Smooth muscle cell (in vitro differentiated cells): ENCODE measurements around the gene VAV2. TPM values are rescaled to one million over a fixed set of nuclear protein-coding genes. Genes with fewer than 3 reads are reported as not detected.

Experiments
- DNase-seq: peaks from one replicate; lab custom pipeline; 2025; ENCODE audit not compliant: unreplicated experiment; lab: John Stamatoyannopoulos, UW
- H2AFZ ChIP-seq: fragments of 200-600 bp; sonication (generic); 2 replicates; pipeline ENCODE4 v1.6.0; 2016; ENCODE audit warnings: antibody characterized with exemption, low read depth, mild to moderate bottlenecking
- H3F3A ChIP-seq: fragments of 200-600 bp; sonication (generic); 2 replicates; pipeline ENCODE4 v1.6.0; 2017; ENCODE audit warnings: antibody characterized with exemption, low read depth
- H3K27ac ChIP-seq: fragments of 200-600 bp; sonication (generic); 2 replicates; pipeline ENCODE4 v1.5.1; 2016; ENCODE audit warnings: low read depth, mild to moderate bottlenecking
- H3K27me3 ChIP-seq: fragments of 200-600 bp; sonication (generic); 2 replicates; pipeline ENCODE4 v1.6.1; 2016; ENCODE audit warnings: low read depth, mild to moderate bottlenecking
- H3K36me3 ChIP-seq: fragments of 200-600 bp; sonication (generic); 2 replicates; pipeline ENCODE4 v1.5.1; 2016; ENCODE audit warnings: low read depth
- H3K4me1 ChIP-seq: fragments of 200-600 bp; sonication (generic); 2 replicates; pipeline ENCODE4 v1.5.1; 2016; ENCODE audit warnings: low read depth
- H3K4me2 ChIP-seq: fragments of 200-600 bp; sonication (generic); 2 replicates; pipeline ENCODE4 v1.6.0; 2016; ENCODE audit warnings: mild to moderate bottlenecking
- H3K4me3 ChIP-seq: fragments of 200-600 bp; sonication (generic); 2 replicates; pipeline ENCODE4 v1.5.1; 2016; ENCODE audit warnings: mild to moderate bottlenecking
- H3K79me2 ChIP-seq: fragments of 200-600 bp; sonication (generic); 2 replicates; pipeline ENCODE4 v1.6.0; 2016; ENCODE audit warnings: low read depth, mild to moderate bottlenecking
- H3K9ac ChIP-seq: fragments of 200-600 bp; sonication (generic); 2 replicates; pipeline ENCODE4 v1.6.0; 2016; ENCODE audit warnings: low read depth
- H3K9me3 ChIP-seq: fragments of 200-600 bp; sonication (generic); replicated peaks from 2 replicates; pipeline ENCODE4 v1.5.1; 2016; ENCODE audit warnings: low read depth
- H4K20me1 ChIP-seq: fragments of 200-600 bp; sonication (generic); 2 replicates; pipeline ENCODE4 v1.6.0; 2016; ENCODE audit warnings: low read depth
- whole genome bisulfite sequencing: methylation state at CpG from one replicate; pipeline ENCODE4 v1.1.7; 2016; ENCODE audit warnings: low lambda C conversion rate; 5-methylcytosine and 5-hydroxymethylcytosine counted together
- polyA plus RNA-seq: library from polyadenylated mRNA; unstranded; fragments of >200 nt; fragmentation: Nextera tagmentation; extraction: Ambion mirVana; gene quantifications from 2 replicates; pipeline ENCODE4 v1.2.1, GENCODE V29; 2016
- total RNA-seq: library from RNA; depleted of rRNA; stranded (reverse); fragments of >200 nt; gene quantifications from 2 replicates; pipeline ENCODE4 v1.2.3, GENCODE V29; 2014
- TF ChIP-seq, protein P1 (sequence below): fragments of 200-600 bp; sonication (generic); IDR thresholded peaks from 2 replicates; pipeline ENCODE4 v1.5.1; 2017; ENCODE audit warnings: borderline replicate concordance, mild to moderate bottlenecking, antibody characterized with exemption; ENCODE audit not compliant: insufficient read depth, poor library complexity, severe bottlenecking

Gene VAV2
- total and polyA plus RNA-seq, 2 experiments from 2014 or later: 26.2 to 35.3 TPM

DNA sequence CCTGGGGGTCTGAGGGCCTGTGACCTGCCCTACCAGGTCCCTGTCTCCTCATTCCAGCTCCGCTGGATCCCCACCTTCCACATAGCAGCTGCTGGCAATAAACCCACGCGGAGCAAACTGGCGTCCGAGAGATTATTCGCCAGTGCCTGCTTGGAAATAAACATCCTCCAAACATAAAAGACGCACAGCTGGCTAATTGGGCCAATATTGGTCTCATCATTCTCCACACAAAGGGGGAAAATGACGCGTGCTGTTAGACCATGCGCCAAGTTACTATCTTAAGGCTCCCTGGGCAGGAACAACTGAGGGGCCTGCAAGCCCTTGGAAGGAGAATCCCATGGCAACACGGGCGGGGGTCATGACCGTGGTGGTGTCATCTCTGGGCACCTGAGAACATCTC is 180.7 kb downstream of the VAV2 start:
- WGBS: 97% methylated on average over 13 of the region's 13 CpGs
- no peaks in the 10 kb centered on the region for H3F3A ChIP-seq
- no peak overlapping the region for H3K9ac ChIP-seq
- H4K20me1 ChIP-seq: peaks cover 93% of the 10 kb centered on the region
- H3K27ac ChIP-seq: no peak overlapping the region
- no peaks in the 10 kb centered on the region for H3K36me3 ChIP-seq
- H3K4me2 ChIP-seq: no peak overlapping the region
- H3K9me3 ChIP-seq: no peaks in the 10 kb centered on the region
- H3K4me1 ChIP-seq: no peaks in the 10 kb centered on the region
- H3K27me3 ChIP-seq: no peaks in the 10 kb centered on the region
- H3K4me3 ChIP-seq: no peak overlapping the region
- H2AFZ ChIP-seq: no peak overlapping the region
- peaks cover 3% of the 10 kb centered on the region for H3K79me2 ChIP-seq
- no peak for DNase-seq
- TF ChIP-seq, protein P1, sequence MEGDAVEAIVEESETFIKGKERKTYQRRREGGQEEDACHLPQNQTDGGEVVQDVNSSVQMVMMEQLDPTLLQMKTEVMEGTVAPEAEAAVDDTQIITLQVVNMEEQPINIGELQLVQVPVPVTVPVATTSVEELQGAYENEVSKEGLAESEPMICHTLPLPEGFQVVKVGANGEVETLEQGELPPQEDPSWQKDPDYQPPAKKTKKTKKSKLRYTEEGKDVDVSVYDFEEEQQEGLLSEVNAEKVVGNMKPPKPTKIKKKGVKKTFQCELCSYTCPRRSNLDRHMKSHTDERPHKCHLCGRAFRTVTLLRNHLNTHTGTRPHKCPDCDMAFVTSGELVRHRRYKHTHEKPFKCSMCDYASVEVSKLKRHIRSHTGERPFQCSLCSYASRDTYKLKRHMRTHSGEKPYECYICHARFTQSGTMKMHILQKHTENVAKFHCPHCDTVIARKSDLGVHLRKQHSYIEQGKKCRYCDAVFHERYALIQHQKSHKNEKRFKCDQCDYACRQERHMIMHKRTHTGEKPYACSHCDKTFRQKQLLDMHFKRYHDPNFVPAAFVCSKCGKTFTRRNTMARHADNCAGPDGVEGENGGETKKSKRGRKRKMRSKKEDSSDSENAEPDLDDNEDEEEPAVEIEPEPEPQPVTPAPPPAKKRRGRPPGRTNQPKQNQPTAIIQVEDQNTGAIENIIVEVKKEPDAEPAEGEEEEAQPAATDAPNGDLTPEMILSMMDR: no peak

DNA sequence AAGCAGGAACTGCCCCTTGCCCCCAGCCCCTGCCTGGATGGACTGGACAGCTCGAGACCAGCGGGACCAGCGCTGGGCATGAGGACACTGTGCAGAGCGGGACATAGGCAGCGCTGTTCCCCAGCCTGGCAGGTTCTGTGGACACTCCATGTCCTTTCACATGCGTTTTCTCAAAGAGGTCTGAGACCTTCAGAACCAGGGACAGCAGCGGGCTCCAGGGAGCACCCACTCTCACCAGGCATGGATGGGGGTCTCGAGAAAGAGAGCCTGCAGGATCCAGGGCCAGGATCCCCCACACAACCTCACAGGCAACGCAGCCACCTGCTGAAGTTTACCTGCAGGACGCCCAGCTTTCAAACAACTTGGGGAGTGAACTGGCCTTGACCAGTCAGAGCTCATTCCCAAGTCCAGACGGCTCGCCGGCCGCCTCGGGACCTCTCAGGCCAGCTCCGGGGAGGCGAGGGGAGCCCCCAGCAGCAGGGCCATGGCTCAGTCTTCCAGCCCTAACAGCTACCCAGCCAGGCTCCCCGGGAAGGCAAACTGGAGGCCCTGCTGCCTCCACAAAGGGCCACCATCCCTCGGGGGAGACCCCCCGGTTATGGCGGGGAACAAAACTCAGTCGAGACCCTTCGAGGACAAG is 181.4 kb downstream of the VAV2 start:
- TF ChIP-seq, protein P1: no peak
- H4K20me1 ChIP-seq: peaks cover 88% of the 10 kb centered on the region
- no peaks in the 10 kb centered on the region for H3K4me1 ChIP-seq
- no peaks in the 10 kb centered on the region for H3K79me2 ChIP-seq
- DNase-seq: no peak
- no peak overlapping the region for H3K4me3 ChIP-seq
- no peaks in the 10 kb centered on the region for H3K36me3 ChIP-seq
- no peak overlapping the region for H3K27ac ChIP-seq
- no peak overlapping the region for H3K4me2 ChIP-seq
- no peaks in the 10 kb centered on the region for H3F3A ChIP-seq
- no peaks in the 10 kb centered on the region for H3K9me3 ChIP-seq
- H3K27me3 ChIP-seq: no peaks in the 10 kb centered on the region
- no peak overlapping the region for H3K9ac ChIP-seq
- H2AFZ ChIP-seq: no peak overlapping the region
- WGBS: 95% methylated on average over 23 of the region's 23 CpGs

DNA sequence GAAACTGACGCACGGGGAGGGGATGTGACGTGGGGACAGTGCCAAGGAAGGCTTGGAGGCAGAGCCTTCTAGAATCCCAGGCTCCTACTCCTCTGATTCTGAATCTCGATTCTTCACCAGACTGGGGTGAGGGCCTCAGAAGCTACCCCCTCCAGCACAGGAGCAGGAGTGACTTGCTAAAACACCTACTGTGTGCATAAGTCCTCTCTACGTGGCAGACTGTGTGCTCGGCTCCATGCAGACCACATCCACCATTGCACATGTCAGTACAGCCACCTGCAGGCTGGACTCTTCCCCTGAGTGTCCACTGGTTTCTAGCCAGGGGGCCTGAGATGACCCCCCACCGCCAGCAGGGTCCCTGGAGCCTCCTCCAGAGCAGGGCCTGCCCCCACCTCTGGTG is 182.8 kb downstream of the VAV2 start:
- H3K4me1 ChIP-seq: no peaks in the 10 kb centered on the region
- TF ChIP-seq, protein P1: no peak
- no peak overlapping the region for H3K9ac ChIP-seq
- no peak overlapping the region for H3K4me2 ChIP-seq
- WGBS: 98% methylated on average over 7 of the region's 7 CpGs
- no peak overlapping the region for H3K27ac ChIP-seq
- no peaks in the 10 kb centered on the region for H3K79me2 ChIP-seq
- no peak for DNase-seq
- H3K36me3 ChIP-seq: no peaks in the 10 kb centered on the region
- no peaks in the 10 kb centered on the region for H3K9me3 ChIP-seq
- no peak overlapping the region for H2AFZ ChIP-seq
- no peaks in the 10 kb centered on the region for H3F3A ChIP-seq
- peaks cover 82% of the 10 kb centered on the region for H4K20me1 ChIP-seq
- H3K27me3 ChIP-seq: no peaks in the 10 kb centered on the region
- H3K4me3 ChIP-seq: no peak overlapping the region

DNA sequence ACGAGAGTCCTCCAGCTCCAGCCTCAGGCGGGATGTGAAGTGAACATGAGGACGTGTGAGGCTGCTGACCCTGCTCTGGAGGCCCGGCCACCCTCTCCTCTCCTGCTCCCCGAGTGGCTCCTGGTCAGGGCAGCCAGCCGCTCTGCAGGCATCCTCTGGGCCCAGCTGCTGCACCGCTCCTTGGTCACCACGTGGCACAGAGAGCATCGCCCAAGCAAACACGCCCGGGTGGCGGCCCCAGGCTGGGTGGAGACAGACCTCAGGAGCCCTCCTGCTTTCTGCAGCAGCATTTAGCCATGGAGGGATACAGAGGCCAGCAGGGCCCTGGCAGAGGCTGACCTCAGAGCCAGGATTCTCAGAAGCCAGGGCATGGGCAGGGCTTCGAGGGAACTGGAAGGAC is 184.3 kb downstream of the VAV2 start:
- Histone ChIP-seq H4K20me1 (peaks cover 83% of the 10 kb centered on the region), H3K4me3 (no peak overlapping the region), H3K9me3 (no peaks in the 10 kb centered on the region), H3K27ac (no peak overlapping the region), H3F3A (no peaks in the 10 kb centered on the region), H3K27me3 (no peaks in the 10 kb centered on the region), H3K4me2 (no peak overlapping the region), H3K79me2 (no peaks in the 10 kb centered on the region), H3K4me1 (no peaks in the 10 kb centered on the region), H3K36me3 (no peaks in the 10 kb centered on the region), H3K9ac (no peak overlapping the region), H2AFZ (no peak overlapping the region)
- no peak for DNase-seq
- TF ChIP-seq, protein P1: no peak
- WGBS: 95% methylated on average over 13 of the region's 13 CpGs
